Hepatocyte (in vitro differentiated cells): ENCODE results near the gene TXNL4B. TPM values are rescaled to one million over a fixed set of nuclear protein-coding genes. Genes with fewer than 3 reads are reported as not detected.
"Not testable (repeated sequence)": the region's sequence is repeated elsewhere in the genome, so short reads cannot be mapped to it uniquely, and the experiment has no call there.

Source experiments
- DNase-seq: peaks from one replicate; pipeline ENCODE4 v3.0.0-alpha.2; 2016; ENCODE audit warnings: low spot score
- H2AFZ ChIP-seq: fragments of 200-600 bp; sonication (generic); 2 replicates; pipeline ENCODE4 v1.6.0; 2016; ENCODE audit warnings: antibody characterized with exemption, mild to moderate bottlenecking
- H3K27ac ChIP-seq: fragments of 200-600 bp; sonication (generic); 2 replicates; pipeline ENCODE4 v1.5.1; 2016; ENCODE audit warnings: mild to moderate bottlenecking
- H3K27me3 ChIP-seq: fragments of 200-600 bp; sonication (generic); 2 replicates; pipeline ENCODE4 v1.6.1; 2016
- H3K36me3 ChIP-seq: fragments of 200-600 bp; sonication (generic); replicated peaks from 2 replicates; pipeline ENCODE4 v1.5.1; 2016; ENCODE audit warnings: low read depth; ENCODE audit not compliant: insufficient read depth
- H3K4me1 ChIP-seq: fragments of 200-600 bp; sonication (generic); 2 replicates; pipeline ENCODE4 v1.5.1; 2016; ENCODE audit warnings: mild to moderate bottlenecking, moderate library complexity; ENCODE audit not compliant: insufficient read depth
- H3K4me2 ChIP-seq: fragments of 200-600 bp; sonication (generic); 2 replicates; pipeline ENCODE4 v1.6.0; 2016
- H3K4me3 ChIP-seq: fragments of 200-600 bp; sonication (generic); 2 replicates; pipeline ENCODE4 v1.5.1; 2016; ENCODE audit warnings: mild to moderate bottlenecking
- H3K79me2 ChIP-seq: fragments of 200-600 bp; sonication (generic); 2 replicates; pipeline ENCODE4 v1.6.0; 2017; ENCODE audit warnings: mild to moderate bottlenecking
- H3K9me2 ChIP-seq: fragments of 200-600 bp; sonication (generic); replicated peaks from 2 replicates; pipeline ENCODE4 v1.6.0; 2017; ENCODE audit warnings: mild to moderate bottlenecking; ENCODE audit not compliant: insufficient read depth
- H3K9me3 ChIP-seq: fragments of 200-600 bp; sonication (generic); 2 replicates; pipeline ENCODE4 v1.5.1; 2016; ENCODE audit warnings: low read depth, mild to moderate bottlenecking
- H4K20me1 ChIP-seq: fragments of 200-600 bp; sonication (generic); 2 replicates; pipeline ENCODE4 v1.6.0; 2016; ENCODE audit warnings: mild to moderate bottlenecking; ENCODE audit not compliant: insufficient read depth, poor library complexity, severe bottlenecking
- CTCF ChIP-seq: fragments of 200-600 bp; sonication (generic); IDR thresholded peaks from 2 replicates; pipeline ENCODE4 v1.5.1; 2016; ENCODE audit warnings: antibody characterized with exemption, mild to moderate bottlenecking; ENCODE audit not compliant: poor library complexity
- EZH2 ChIP-seq: fragments of 200-600 bp; sonication (generic); IDR thresholded peaks from 2 replicates; pipeline ENCODE4 v1.6.1; 2016; ENCODE audit warnings: antibody characterized with exemption, mild to moderate bottlenecking, borderline replicate concordance
- EZH2phosphoT487 ChIP-seq: fragments of 200-600 bp; sonication (generic); IDR thresholded peaks from one replicate; pipeline ENCODE4 v1.6.1; 2018; ENCODE audit warnings: antibody characterized with exemption, mild to moderate bottlenecking, low read depth, moderate library complexity; ENCODE audit not compliant: unreplicated experiment, severe bottlenecking
- WGBS: methylation state at CpG from one replicate; pipeline ENCODE4 v1.1.6; 2016; ENCODE audit warnings: low lambda C conversion rate; ENCODE audit errors: missing lambda C conversion rate; 5-methylcytosine and 5-hydroxymethylcytosine counted together
- polyA plus RNA-seq: library from polyadenylated mRNA; unstranded; fragments of >200 nt; fragmentation: Nextera tagmentation; extraction: Ambion mirVana; gene quantifications from 2 replicates; pipeline ENCODE4 v1.2.1, GENCODE V29; 2016
- total RNA-seq: library from RNA; depleted of rRNA; stranded (reverse); fragments of >200 nt; gene quantifications from 2 replicates; pipeline ENCODE4 v1.2.3, GENCODE V29; 2014

The TXNL4B gene
- total and polyA plus RNA-seq, 2 experiments from 2014 or later: 8.5 to 10.0 TPM

GRCh38 chr16:72061564-72061963 lies 31.9 kb downstream of the TXNL4B start:
- Histone ChIP-seq H3K4me3 (no peak overlapping the region), H3K9me3 (no peaks in the 10 kb centered on the region), H2AFZ (no peak overlapping the region), H3K4me1 (no peaks in the 10 kb centered on the region), H3K36me3 (no peaks in the 10 kb centered on the region), H4K20me1 (no peaks in the 10 kb centered on the region), H3K4me2 (no peak overlapping the region), H3K9me2 (no peaks in the 10 kb centered on the region), H3K27ac (no peak overlapping the region), H3K27me3 (no peaks in the 10 kb centered on the region), H3K79me2 (no peaks in the 10 kb centered on the region)
- no peak for DNase-seq
- no peak for TF ChIP-seq EZH2phosphoT487
- 100% methylated on average over 1 of the region's 1 CpG for WGBS

GRCh38 chr16:72060405-72060804 lies 33.0 kb downstream of the TXNL4B start:
- 91% methylated on average over 9 of the region's 9 CpGs for WGBS
- Histone ChIP-seq H3K27me3 (no peaks in the 10 kb centered on the region), H3K79me2 (no peaks in the 10 kb centered on the region), H3K9me3 (no peaks in the 10 kb centered on the region), H3K4me3 (no peak overlapping the region), H3K9me2 (no peaks in the 10 kb centered on the region), H4K20me1 (no peaks in the 10 kb centered on the region), H3K36me3 (no peaks in the 10 kb centered on the region), H3K4me1 (no peaks in the 10 kb centered on the region), H2AFZ (no peak overlapping the region), H3K4me2 (no peak overlapping the region), H3K27ac (no peak overlapping the region)
- no peak for DNase-seq
- TF ChIP-seq CTCF: no peak
- no peak for TF ChIP-seq EZH2
- TF ChIP-seq EZH2phosphoT487: no peak

- 63% methylated on average over 7 of the region's 7 CpGs for WGBS
- H3K27me3 ChIP-seq, H3K4me1 ChIP-seq, H3K79me2 ChIP-seq, H2AFZ ChIP-seq, H3K27ac ChIP-seq, H3K9me2 ChIP-seq, H3K36me3 ChIP-seq, H3K9me3 ChIP-seq, H3K4me2 ChIP-seq, H4K20me1 ChIP-seq, H3K4me3 ChIP-seq, DNase-seq: not testable (repeated sequence)
Observed at GRCh38 chr16:72059060-72059459, 34.4 kb downstream of the TXNL4B start.

GRCh38 chr16:72057313-72057712 lies 36.1 kb downstream of the TXNL4B start:
- not testable (repeated sequence) for H3K9me3 ChIP-seq, H3K36me3 ChIP-seq, H3K9me2 ChIP-seq, H4K20me1 ChIP-seq, H3K27me3 ChIP-seq, H3K4me3 ChIP-seq, H2AFZ ChIP-seq, H3K79me2 ChIP-seq, DNase-seq, H3K4me2 ChIP-seq, H3K4me1 ChIP-seq, H3K27ac ChIP-seq
- 50% methylated on average over 2 of the region's 6 CpGs for WGBS

- Histone ChIP-seq H3K4me1 (no peaks in the 10 kb centered on the region), H3K79me2 (no peaks in the 10 kb centered on the region), H3K9me3 (no peaks in the 10 kb centered on the region), H2AFZ (no peak overlapping the region), H3K9me2 (no peaks in the 10 kb centered on the region), H3K4me3 (no peak overlapping the region), H3K27ac (no peak overlapping the region), H3K27me3 (no peaks in the 10 kb centered on the region), H3K36me3 (no peaks in the 10 kb centered on the region), H3K4me2 (no peak overlapping the region), H4K20me1 (no peaks in the 10 kb centered on the region)
- DNase-seq: no peak
- 87% methylated on average over 4 of the region's 4 CpGs for WGBS
- no peak for TF ChIP-seq CTCF
Observed at GRCh38 chr16:72055911-72056310, 37.5 kb downstream of the TXNL4B start.

GRCh38 chr16:72054254-72054847 lies 39.1 kb downstream of the TXNL4B start, which contains the start of gene HP:
Gene HP, plus strand, starts transcription at chr16:72054505. Its CDS starts 148 bp downstream, at chr16:72054653.
- not testable (repeated sequence) for H3K27ac ChIP-seq, H4K20me1 ChIP-seq, H3K9me3 ChIP-seq, DNase-seq, H3K36me3 ChIP-seq, H3K27me3 ChIP-seq, H3K4me1 ChIP-seq, H3K4me2 ChIP-seq, H3K4me3 ChIP-seq, H3K79me2 ChIP-seq, H3K9me2 ChIP-seq, H2AFZ ChIP-seq
- 57% methylated on average over 5 of the region's 5 CpGs for WGBS
